ENCODE data around the gene PLEKHA5. TPM values are rescaled to one million over a fixed set of nuclear protein-coding genes. Genes with fewer than 3 reads are reported as not detected.
"Not testable (repeated sequence)": the region's sequence is repeated elsewhere in the genome, so short reads cannot be mapped to it uniquely, and the experiment has no call there.

The PLEKHA5 gene
- total RNA-seq, 5 donors from 2014 or later (not counting 1 experiment from before 2014, with no cell fraction given), result 0.96 to 11.0 (median 4.9) TPM

- ATAC-seq (replicated peaks in 1 of 4) (no peak), DNase-seq (no peak)
- no peak overlapping the region for H3K27ac ChIP-seq (ENCODE audit: low read length)
- no peaks in the 10 kb centered on the region for H3K4me1 ChIP-seq (ENCODE audit: control insufficient read depth in 1 of 2, extremely low read depth in 1 of 2, insufficient read depth in 2 of 2, low read length in 2 of 2)
- H3K4me3 ChIP-seq (ENCODE audit: control insufficient read depth in 1 of 2, extremely low read depth in 1 of 2, low read length in 1 of 2), result no peak overlapping the region
- peaks cover 17% of the 10 kb centered on the region for H3K36me3 Mint-ChIP-seq
- H3K27ac Mint-ChIP-seq, result no peak overlapping the region
- peaks cover 5 to 9% (median 8%) of the 10 kb centered on the region in 3 donors for H3K9me3 Mint-ChIP-seq
- no peaks in the 10 kb centered on the region for H3K36me3 ChIP-seq (ENCODE audit: control insufficient read depth in 2 of 2, extremely low read depth in 1 of 2, insufficient read depth in 1 of 2, low read length in 1 of 2)
- no peaks in the 10 kb centered on the region for H3K27me3 Mint-ChIP-seq
- no peak overlapping the region for H3K4me3 Mint-ChIP-seq
- H3K4me1 Mint-ChIP-seq, result no peaks in the 10 kb centered on the region
- POLR2A ChIA-PET, result no interaction called here
- no peaks in the 10 kb centered on the region for H3K9me3 ChIP-seq
- CTCF ChIA-PET, result no interaction called here
- H3K27me3 ChIP-seq (replicated peaks in 1 of 2; ENCODE audit: control insufficient read depth in 2 of 2, extremely low read depth in 1 of 2, insufficient read depth in 2 of 2, low read length in 1 of 2), result no peaks in the 10 kb centered on the region
These were observed 196.6 kb downstream of the PLEKHA5 start for GRCh38 chr12:19326102-19326501.

GRCh38 chr12:19332196-19332595 is 202.7 kb downstream of the PLEKHA5 start:
- Histone ChIP-seq H3K36me3 (ENCODE audit: control insufficient read depth in 2 of 2, extremely low read depth in 1 of 2, insufficient read depth in 1 of 2, low read length in 1 of 2) (no peaks in the 10 kb centered on the region), H3K27me3 (replicated peaks in 1 of 2; ENCODE audit: control insufficient read depth in 2 of 2, extremely low read depth in 1 of 2, insufficient read depth in 2 of 2, low read length in 1 of 2) (no peaks in the 10 kb centered on the region), H3K9me3 (no peaks in the 10 kb centered on the region), H3K4me1 (ENCODE audit: control insufficient read depth in 1 of 2, extremely low read depth in 1 of 2, insufficient read depth in 2 of 2, low read length in 2 of 2) (no peaks in the 10 kb centered on the region), H3K27ac (ENCODE audit: low read length) (no peak overlapping the region), H3K4me3 (ENCODE audit: control insufficient read depth in 1 of 2, extremely low read depth in 1 of 2, low read length in 1 of 2) (no peak overlapping the region)
- ChIA-PET CTCF (no interaction called here), POLR2A (no interaction called here)
- no peak for ATAC-seq (replicated peaks in 1 of 4)
- Mint-ChIP-seq H3K36me3 (peaks cover 2% of the 10 kb centered on the region), H3K27ac (no peak overlapping the region), H3K9me3 (peaks cover 0 to 5% (median 2%) of the 10 kb centered on the region in 3 donors), H3K4me3 (no peak overlapping the region), H3K27me3 (no peaks in the 10 kb centered on the region), H3K4me1 (no peaks in the 10 kb centered on the region)
- DNase-seq, result no peak

GRCh38 chr12:19338405-19338804 is 208.9 kb downstream of the PLEKHA5 start:
- Mint-ChIP-seq H3K9me3 (peaks cover 0 to 4% (median 0%) of the 10 kb centered on the region in 3 donors), H3K27ac (no peak overlapping the region), H3K27me3 (no peaks in the 10 kb centered on the region), H3K36me3 (peaks cover 5% of the 10 kb centered on the region), H3K4me3 (no peak overlapping the region), H3K4me1 (no peaks in the 10 kb centered on the region)
- ChIA-PET POLR2A (interaction anchor here (0.7 kb wide), 2 partner anchors 87 to 412 kb away, joined by 3 read pairs; no protein-coding TSS in a partner anchor), CTCF (interaction anchor here in 1 of 2 donors (0.7 kb wide), 1 partner anchor 45 kb away, joined by 3 read pairs; no protein-coding TSS in a partner anchor)
- Histone ChIP-seq H3K9me3 (no peaks in the 10 kb centered on the region), H3K27ac (ENCODE audit: low read length) (no peak overlapping the region), H3K27me3 (replicated peaks in 1 of 2; ENCODE audit: control insufficient read depth in 2 of 2, extremely low read depth in 1 of 2, insufficient read depth in 2 of 2, low read length in 1 of 2) (no peaks in the 10 kb centered on the region), H3K36me3 (ENCODE audit: control insufficient read depth in 2 of 2, extremely low read depth in 1 of 2, insufficient read depth in 1 of 2, low read length in 1 of 2) (no peaks in the 10 kb centered on the region), H3K4me1 (ENCODE audit: control insufficient read depth in 1 of 2, extremely low read depth in 1 of 2, insufficient read depth in 2 of 2, low read length in 2 of 2) (no peaks in the 10 kb centered on the region), H3K4me3 (ENCODE audit: control insufficient read depth in 1 of 2, extremely low read depth in 1 of 2, low read length in 1 of 2) (no peak overlapping the region)
- DNase-seq, result no peak
- 92% methylated on average over 3 of the region's 5 CpGs for WGBS (ENCODE audit: insufficient coverage)
- ATAC-seq (replicated peaks in 1 of 4), result no peak

GRCh38 chr12:19350850-19351249 is 221.3 kb downstream of the PLEKHA5 start:
- H3K27ac ChIP-seq (ENCODE audit: low read length); DNase-seq; POLR2A ChIA-PET; ATAC-seq (replicated peaks in 1 of 4); H3K27me3 ChIP-seq (replicated peaks in 1 of 2; ENCODE audit: control insufficient read depth in 2 of 2, extremely low read depth in 1 of 2, insufficient read depth in 2 of 2, low read length in 1 of 2); H3K36me3 ChIP-seq (ENCODE audit: control insufficient read depth in 2 of 2, extremely low read depth in 1 of 2, insufficient read depth in 1 of 2, low read length in 1 of 2); H3K36me3 Mint-ChIP-seq; H3K9me3 Mint-ChIP-seq; H3K4me3 Mint-ChIP-seq; H3K27me3 Mint-ChIP-seq; H3K9me3 ChIP-seq; H3K4me1 ChIP-seq (ENCODE audit: control insufficient read depth in 1 of 2, extremely low read depth in 1 of 2, insufficient read depth in 2 of 2, low read length in 2 of 2); H3K4me1 Mint-ChIP-seq; H3K4me3 ChIP-seq (ENCODE audit: control insufficient read depth in 1 of 2, extremely low read depth in 1 of 2, low read length in 1 of 2); H3K27ac Mint-ChIP-seq: not testable (repeated sequence)
- WGBS (ENCODE audit: insufficient coverage), result no CpG with 5 or more reads among the region's 4 CpGs
- CTCF ChIA-PET, result interaction anchor here in 1 of 2 donors (0.7 kb wide), 1 partner anchor 175 kb away, joined by 7 read pairs; no protein-coding TSS in a partner anchor

- Histone ChIP-seq H3K27me3 (replicated peaks in 1 of 2; ENCODE audit: control insufficient read depth in 2 of 2, extremely low read depth in 1 of 2, insufficient read depth in 2 of 2, low read length in 1 of 2) (no peaks in the 10 kb centered on the region), H3K4me1 (ENCODE audit: control insufficient read depth in 1 of 2, extremely low read depth in 1 of 2, insufficient read depth in 2 of 2, low read length in 2 of 2) (no peaks in the 10 kb centered on the region), H3K36me3 (ENCODE audit: control insufficient read depth in 2 of 2, extremely low read depth in 1 of 2, insufficient read depth in 1 of 2, low read length in 1 of 2) (peaks cover 0 to 3% of the 10 kb centered on the region in 2 donors), H3K9me3 (no peaks in the 10 kb centered on the region), H3K27ac (ENCODE audit: low read length) (no peak overlapping the region), H3K4me3 (ENCODE audit: control insufficient read depth in 1 of 2, extremely low read depth in 1 of 2, low read length in 1 of 2) (no peak overlapping the region)
- WGBS (ENCODE audit: insufficient coverage), result no CpG with 5 or more reads among the region's 2 CpGs
- Mint-ChIP-seq H3K9me3 (peaks cover 0 to 8% (median 6%) of the 10 kb centered on the region in 3 donors), H3K27ac (no peak overlapping the region), H3K4me1 (no peaks in the 10 kb centered on the region), H3K27me3 (no peaks in the 10 kb centered on the region), H3K4me3 (no peak overlapping the region), H3K36me3 (peaks cover 9% of the 10 kb centered on the region)
- POLR2A ChIA-PET, result no interaction called here
- ATAC-seq (replicated peaks in 1 of 4) (no peak), DNase-seq (no peak)
- CTCF ChIA-PET, result no interaction called here
These were observed 221.8 kb downstream of the PLEKHA5 start for GRCh38 chr12:19351346-19351745.

GRCh38 chr12:19369691-19370148 is 240.2 kb downstream of the PLEKHA5 start:
- H3K9me3 ChIP-seq, result no peaks in the 10 kb centered on the region
- POLR2A ChIA-PET, result no interaction called here
- Mint-ChIP-seq H3K9me3 (no peaks in the 10 kb centered on the region), H3K27me3 (no peaks in the 10 kb centered on the region), H3K4me3 (no peak overlapping the region), H3K36me3 (peaks cover 5% of the 10 kb centered on the region), H3K27ac (no peak overlapping the region), H3K4me1 (no peaks in the 10 kb centered on the region)
- ATAC-seq (replicated peaks in 1 of 4) (no peak), DNase-seq (no peak)
- no peaks in the 10 kb centered on the region for H3K4me1 ChIP-seq (ENCODE audit: control insufficient read depth in 1 of 2, extremely low read depth in 1 of 2, insufficient read depth in 2 of 2, low read length in 2 of 2)
- CTCF ChIA-PET, result no interaction called here
- H3K27me3 ChIP-seq (replicated peaks in 1 of 2; ENCODE audit: control insufficient read depth in 2 of 2, extremely low read depth in 1 of 2, insufficient read depth in 2 of 2, low read length in 1 of 2), result no peaks in the 10 kb centered on the region
- 89% methylated on average over 2 of the region's 6 CpGs for WGBS (ENCODE audit: insufficient coverage)
- peaks cover 3 to 6% of the 10 kb centered on the region in 2 donors for H3K36me3 ChIP-seq (ENCODE audit: control insufficient read depth in 2 of 2, extremely low read depth in 1 of 2, insufficient read depth in 1 of 2, low read length in 1 of 2)
- no peak overlapping the region for H3K27ac ChIP-seq (ENCODE audit: low read length)
- H3K4me3 ChIP-seq (ENCODE audit: control insufficient read depth in 1 of 2, extremely low read depth in 1 of 2, low read length in 1 of 2), result no peak overlapping the region

- Mint-ChIP-seq H3K27ac (no peak overlapping the region), H3K4me1 (no peaks in the 10 kb centered on the region), H3K9me3 (no peaks in the 10 kb centered on the region), H3K27me3 (no peaks in the 10 kb centered on the region), H3K36me3 (peaks cover 5% of the 10 kb centered on the region), H3K4me3 (no peak overlapping the region)
- POLR2A ChIA-PET, result no interaction called here
- no peak for ATAC-seq (replicated peaks in 1 of 4)
- 100% methylated on average over 2 of the region's 4 CpGs for WGBS (ENCODE audit: insufficient coverage)
- Histone ChIP-seq H3K27me3 (replicated peaks in 1 of 2; ENCODE audit: control insufficient read depth in 2 of 2, extremely low read depth in 1 of 2, insufficient read depth in 2 of 2, low read length in 1 of 2) (no peaks in the 10 kb centered on the region), H3K4me3 (ENCODE audit: control insufficient read depth in 1 of 2, extremely low read depth in 1 of 2, low read length in 1 of 2) (no peak overlapping the region), H3K4me1 (ENCODE audit: control insufficient read depth in 1 of 2, extremely low read depth in 1 of 2, insufficient read depth in 2 of 2, low read length in 2 of 2) (no peaks in the 10 kb centered on the region), H3K36me3 (ENCODE audit: control insufficient read depth in 2 of 2, extremely low read depth in 1 of 2, insufficient read depth in 1 of 2, low read length in 1 of 2) (peaks cover 3 to 6% of the 10 kb centered on the region in 2 donors), H3K9me3 (no peaks in the 10 kb centered on the region), H3K27ac (ENCODE audit: low read length) (no peak overlapping the region)
- DNase-seq, result no peak
- CTCF ChIA-PET, result no interaction called here
These were observed 244.1 kb downstream of the PLEKHA5 start for GRCh38 chr12:19373586-19373985.
